Thyroid gland (tissue), 4 donors: Measurements from ENCODE around the gene CTNNA2. TPM values are rescaled to one million over a fixed set of nuclear protein-coding genes. Genes with fewer than 3 reads are reported as not detected.

Experiments used
- DNase-seq, 2 donors: peaks; one replicate each; pipeline ENCODE4 v3.0.0-alpha.2; 2019
- H3K27ac ChIP-seq, 3 donors: fragments of 200-600 bp; sonication (generic); 1 replicate in 2 of 3; 2 replicates in 1 of 3; pipeline ENCODE4 v1.5.1; 2016 to 2019; ENCODE audit warnings: mild to moderate bottlenecking in 1 of 3, moderate library complexity in 1 of 3
- H3K27me3 ChIP-seq: fragments of 200-600 bp; sonication (generic); one replicate; pipeline ENCODE4 v1.5.1; 2019
- H3K36me3 ChIP-seq, 2 donors: fragments of 200-600 bp; sonication (generic); one replicate each; pipeline ENCODE4 v1.5.1; 2016 to 2019
- H3K4me1 ChIP-seq, 2 donors: fragments of 200-600 bp; sonication (generic); one replicate each; pipeline ENCODE4 v1.5.1; 2017 to 2019
- H3K4me3 ChIP-seq, 3 donors: fragments of 200-600 bp; sonication (generic); replicated peaks in 1 of 3; 1 replicate in 2 of 3; 2 replicates in 1 of 3; pipeline ENCODE4 v1.5.1; 2016; ENCODE audit warnings: mild to moderate bottlenecking in 1 of 3
- H3K9me3 ChIP-seq: fragments of 200-600 bp; sonication (generic); one replicate; pipeline ENCODE4 v1.5.1; 2017
- CTCF ChIP-seq, 6 experiments: fragments of 200-600 bp in 3 of 6; fragments of 450-650 bp in 3 of 6; sonication (generic) in 3 of 6; IDR thresholded peaks; one replicate each; pipeline ENCODE4 v1.5.1; 2016 to 2019; ENCODE audit warnings: antibody characterized with exemption in 6 of 6, mild to moderate bottlenecking in 2 of 6, inconsistent platforms in 1 of 6, moderate library complexity in 1 of 6
- POLR2A ChIP-seq, 2 donors: fragments of 450-650 bp; IDR thresholded peaks; one replicate each; pipeline ENCODE4 v1.6.1; 2017; ENCODE audit warnings: antibody characterized with exemption in 2 of 2, mild to moderate bottlenecking in 2 of 2, moderate library complexity in 1 of 2
- WGBS, 2 donors: methylation state at CpG; one replicate each; pipeline ENCODE4 v1.1.5; 2017; 5-methylcytosine and 5-hydroxymethylcytosine counted together
- intact Hi-C: fragments of 100-400 bp; cut with DNase I; formaldehyde crosslinking; loops from one replicate; pipeline ENCODE4 v1.15.1; 2023
- total RNA-seq, 4 donors: library from RNA; depleted of rRNA; stranded (reverse); fragments of >200 nt; gene quantifications; one replicate each; pipeline ENCODE4 v1.2.3, GENCODE V29; 2016

Gene CTNNA2
- total RNA-seq, 4 donors from 2014 or later: 0.13 to 0.44 (median 0.22) TPM; not detected in 1

- no peaks in the 10 kb centered on the region for H3K36me3 ChIP-seq
- DNase-seq: no peak
- H3K4me1 ChIP-seq: no peaks in the 10 kb centered on the region
- TF ChIP-seq CTCF (IDR thresholded peaks at IDR 0.05): no peak
- TF ChIP-seq POLR2A (IDR thresholded peaks at IDR 0.05): no peak
- no peaks in the 10 kb centered on the region for H3K9me3 ChIP-seq
- H3K27me3 ChIP-seq: no peaks in the 10 kb centered on the region
- intact Hi-C loops: no loop called here
- H3K4me3 ChIP-seq: no peak overlapping the region
- no peak overlapping the region for H3K27ac ChIP-seq
- WGBS, 2 donors: 84 to 95% methylated on average over 3 of the region's 3 CpGs
Observed at GRCh38 chr2:79793006-79793405, 280.2 kb downstream of the CTNNA2 start.

- intact Hi-C loops: no loop called here
- Histone ChIP-seq H3K36me3 (no peaks in the 10 kb centered on the region), H3K27me3 (no peaks in the 10 kb centered on the region), H3K27ac (no peak overlapping the region), H3K4me1 (no peaks in the 10 kb centered on the region), H3K4me3 (no peak overlapping the region), H3K9me3 (no peaks in the 10 kb centered on the region)
- DNase-seq: no peak
- TF ChIP-seq POLR2A (IDR thresholded peaks at IDR 0.05) (no peak), CTCF (IDR thresholded peaks at IDR 0.05) (no peak)
- WGBS, 2 donors: 68 to 82% methylated on average over 2 of the region's 2 CpGs
Observed at GRCh38 chr2:79796641-79797040, 283.8 kb downstream of the CTNNA2 start.

- no peak overlapping the region for H3K27ac ChIP-seq
- intact Hi-C loops: no loop called here
- DNase-seq: no peak
- no peaks in the 10 kb centered on the region for H3K9me3 ChIP-seq
- no peaks in the 10 kb centered on the region for H3K4me1 ChIP-seq
- no peak overlapping the region for H3K4me3 ChIP-seq
- TF ChIP-seq CTCF (IDR thresholded peaks at IDR 0.05) (no peak), POLR2A (IDR thresholded peaks at IDR 0.05) (no peak)
- no peaks in the 10 kb centered on the region for H3K27me3 ChIP-seq
- 72 to 75% methylated on average over 3 of the region's 3 CpGs for WGBS, 2 donors
- H3K36me3 ChIP-seq: no peaks in the 10 kb centered on the region
Observed at GRCh38 chr2:79798776-79799175, 285.9 kb downstream of the CTNNA2 start.

- Histone ChIP-seq H3K27ac (no peak overlapping the region), H3K36me3 (no peaks in the 10 kb centered on the region), H3K27me3 (no peaks in the 10 kb centered on the region), H3K4me1 (no peaks in the 10 kb centered on the region), H3K9me3 (no peaks in the 10 kb centered on the region), H3K4me3 (no peak overlapping the region)
- intact Hi-C loops: no loop called here
- no peak for DNase-seq
- TF ChIP-seq CTCF (IDR thresholded peaks at IDR 0.05) (no peak), POLR2A (IDR thresholded peaks at IDR 0.05) (no peak)
Observed at GRCh38 chr2:79799729-79800128, 286.9 kb downstream of the CTNNA2 start.

GRCh38 chr2:79801082-79801481 is 288.2 kb downstream of the CTNNA2 start:
- Histone ChIP-seq H3K27ac (no peak overlapping the region), H3K36me3 (no peaks in the 10 kb centered on the region), H3K9me3 (no peaks in the 10 kb centered on the region), H3K4me3 (no peak overlapping the region), H3K27me3 (no peaks in the 10 kb centered on the region), H3K4me1 (no peaks in the 10 kb centered on the region)
- WGBS, 2 donors: 53 to 61% methylated on average over 3 of the region's 3 CpGs
- intact Hi-C loops: no loop called here
- TF ChIP-seq CTCF (IDR thresholded peaks at IDR 0.05): no peak
- TF ChIP-seq POLR2A (IDR thresholded peaks at IDR 0.05): no peak
- DNase-seq: no peak
